Activated CD8-positive, alpha-beta memory T cell treated with anti-CD3 and anti-CD28 coated beads for 24 hours (primary cell): Measurements from ENCODE around the gene FGGY.

Experiments
- DNase-seq: peaks from one replicate; pipeline ENCODE4 v3.0.0-alpha.2; 2020

FGGY gene

GRCh38 chr1:59805554-59805953, 508.7 kb downstream of the FGGY start:
- DNase-seq = no peak
